Mesendoderm (in vitro differentiated cells): Measurements from ENCODE around the gene FAM9A.

Experiments used
- DNase-seq: peaks from one replicate; pipeline ENCODE4 v3.0.0; 2013
- H2AK5ac ChIP-seq: 2 replicates; pipeline ENCODE4 v1.6.1; 2013; ENCODE audit warnings: low read length, inconsistent platforms
- H2BK120ac ChIP-seq: 2 replicates; pipeline ENCODE4 v1.6.1; 2013; ENCODE audit warnings: low read depth, mild to moderate bottlenecking, low read length, moderate library complexity, mixed read lengths
- H2BK15ac ChIP-seq: replicated peaks from 2 replicates; pipeline ENCODE4 v1.6.1; 2013; ENCODE audit warnings: low read depth, mild to moderate bottlenecking, moderate library complexity
- H2BK5ac ChIP-seq: 2 replicates; pipeline ENCODE4 v1.6.1; 2013; ENCODE audit warnings: low read length, inconsistent platforms
- H3K18ac ChIP-seq: 2 replicates; pipeline ENCODE4 v1.6.1; 2013; ENCODE audit warnings: mild to moderate bottlenecking, low read length, mixed read lengths
- H3K23ac ChIP-seq: one replicate; pipeline ENCODE4 v1.6.1; 2013; ENCODE audit warnings: low read length
- H3K27ac ChIP-seq: 2 replicates; pipeline ENCODE4 v1.5.1; 2013; ENCODE audit warnings: low read depth, mild to moderate bottlenecking, inconsistent platforms, low read length, moderate library complexity
- H3K27me3 ChIP-seq: 2 replicates; pipeline ENCODE4 v1.6.1; 2013; ENCODE audit warnings: low read length, control low read depth, mild to moderate bottlenecking, inconsistent platforms; ENCODE audit not compliant: insufficient read depth, poor library complexity
- H3K36me3 ChIP-seq: 2 replicates; pipeline ENCODE4 v1.6.1; 2013; ENCODE audit warnings: low read length, inconsistent platforms; ENCODE audit not compliant: control insufficient read depth, insufficient read depth
- H3K4ac ChIP-seq: one replicate; pipeline ENCODE4 v1.6.1; 2013; ENCODE audit warnings: low read depth, mild to moderate bottlenecking, low read length, moderate library complexity
- H3K4me1 ChIP-seq: 2 replicates; pipeline ENCODE4 v1.6.1; 2013; ENCODE audit warnings: low read depth, low read length, inconsistent platforms; ENCODE audit not compliant: control insufficient read depth
- H3K4me2 ChIP-seq: 2 replicates; pipeline ENCODE4 v1.6.1; 2013; ENCODE audit warnings: low read length
- H3K4me3 ChIP-seq: 2 replicates; pipeline ENCODE4 v1.5.1; 2013; ENCODE audit warnings: mild to moderate bottlenecking, low read length
- H3K56ac ChIP-seq: one replicate; pipeline ENCODE4 v1.6.1; 2013; ENCODE audit warnings: low read length
- H3K79me1 ChIP-seq: 2 replicates; pipeline ENCODE4 v1.6.1; 2013; ENCODE audit warnings: low read length, inconsistent platforms
- H3K79me2 ChIP-seq: 2 replicates; pipeline ENCODE4 v1.6.1; 2013; ENCODE audit warnings: mild to moderate bottlenecking, low read length; ENCODE audit not compliant: control insufficient read depth, insufficient read depth
- H3K9ac ChIP-seq: 2 replicates; pipeline ENCODE4 v1.6.1; 2013; ENCODE audit warnings: low read length, inconsistent platforms
- H4K5ac ChIP-seq: one replicate; pipeline ENCODE4 v1.6.1; 2013; ENCODE audit warnings: low read length
- H4K8ac ChIP-seq: one replicate; pipeline ENCODE4 v1.6.1; 2013; ENCODE audit warnings: low read depth, mild to moderate bottlenecking, control low read depth, low read length, moderate library complexity
- WGBS: extraction: QIAGEN DNeasy Blood & Tissue Kit; methylation state at CpG from one replicate; pipeline ENCODE4 v1.1.7; 2013; ENCODE audit warnings: low lambda C conversion rate, missing lambda C conversion rate; ENCODE audit not compliant: insufficient coverage; ENCODE audit errors: extremely low coverage; 5-methylcytosine and 5-hydroxymethylcytosine counted together

FAM9A gene

DNA sequence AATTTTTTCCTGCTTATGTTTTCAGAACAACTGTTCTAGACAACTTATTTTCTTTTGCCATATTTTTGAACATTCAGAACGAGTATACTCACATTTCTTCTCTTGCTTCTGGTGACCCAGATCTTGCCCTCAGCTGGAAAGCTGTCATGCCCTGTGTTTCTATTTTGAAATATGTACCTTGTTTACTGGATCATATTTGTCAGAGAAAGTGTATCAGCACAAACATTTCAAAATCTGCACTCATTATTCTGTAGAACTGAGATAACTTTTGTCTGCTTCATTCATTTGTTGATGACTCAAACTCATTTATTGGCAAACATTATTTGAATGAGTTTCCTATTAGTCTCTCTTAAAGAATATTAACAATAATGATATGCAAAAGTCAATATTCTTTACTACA lies 46.2 kb upstream of the FAM9A start:
- Histone ChIP-seq H3K79me1 (no peaks in the 10 kb centered on the region), H3K36me3 (no peaks in the 10 kb centered on the region), H3K27me3 (no peaks in the 10 kb centered on the region), H3K18ac (no peak overlapping the region), H3K4ac (no peak overlapping the region), H3K79me2 (no peaks in the 10 kb centered on the region), H3K9ac (no peak overlapping the region), H3K4me3 (no peak overlapping the region), H4K8ac (no peak overlapping the region), H2AK5ac (no peak overlapping the region), H4K5ac (no peak overlapping the region), H2BK5ac (no peak overlapping the region), H2BK120ac (no peak overlapping the region), H3K23ac (no peak overlapping the region), H3K4me2 (no peak overlapping the region), H3K56ac (no peak overlapping the region), H3K4me1 (no peaks in the 10 kb centered on the region), H2BK15ac (no peak overlapping the region), H3K27ac (no peak overlapping the region)
- DNase-seq = no peak
- no CpG with 5 or more reads among the region's 1 CpG for WGBS

DNA sequence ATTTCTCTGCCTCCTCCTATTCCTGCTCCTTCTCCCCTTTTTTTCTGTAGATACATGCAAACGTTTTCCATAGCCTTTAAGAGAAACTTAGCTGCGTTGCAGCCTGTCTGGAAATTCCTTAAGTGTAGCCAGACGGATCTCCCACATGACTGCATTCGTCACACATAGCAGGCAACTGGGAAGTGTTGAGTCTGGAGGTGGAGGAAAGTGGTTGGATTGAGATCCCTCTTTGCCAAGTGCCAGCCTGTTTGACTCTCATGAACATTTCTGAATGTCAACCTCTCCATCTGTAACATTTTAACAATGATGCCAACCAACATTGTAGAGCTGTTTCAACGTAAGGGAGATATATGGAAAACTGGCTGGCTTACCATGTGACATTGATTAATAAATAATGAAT lies 45.1 kb upstream of the FAM9A start:
- Histone ChIP-seq H3K4me3 (no peak overlapping the region), H3K79me1 (no peaks in the 10 kb centered on the region), H3K4me1 (no peaks in the 10 kb centered on the region), H3K56ac (no peak overlapping the region), H4K8ac (no peak overlapping the region), H3K23ac (no peak overlapping the region), H3K4me2 (no peak overlapping the region), H3K36me3 (no peaks in the 10 kb centered on the region), H2BK5ac (no peak overlapping the region), H3K4ac (no peak overlapping the region), H3K79me2 (no peaks in the 10 kb centered on the region), H2BK120ac (no peak overlapping the region), H2AK5ac (no peak overlapping the region), H4K5ac (no peak overlapping the region), H3K27ac (no peak overlapping the region), H3K18ac (no peak overlapping the region), H3K9ac (no peak overlapping the region), H2BK15ac (no peak overlapping the region), H3K27me3 (no peaks in the 10 kb centered on the region)
- no CpG with 5 or more reads among the region's 5 CpGs for WGBS
- no peak for DNase-seq

DNA sequence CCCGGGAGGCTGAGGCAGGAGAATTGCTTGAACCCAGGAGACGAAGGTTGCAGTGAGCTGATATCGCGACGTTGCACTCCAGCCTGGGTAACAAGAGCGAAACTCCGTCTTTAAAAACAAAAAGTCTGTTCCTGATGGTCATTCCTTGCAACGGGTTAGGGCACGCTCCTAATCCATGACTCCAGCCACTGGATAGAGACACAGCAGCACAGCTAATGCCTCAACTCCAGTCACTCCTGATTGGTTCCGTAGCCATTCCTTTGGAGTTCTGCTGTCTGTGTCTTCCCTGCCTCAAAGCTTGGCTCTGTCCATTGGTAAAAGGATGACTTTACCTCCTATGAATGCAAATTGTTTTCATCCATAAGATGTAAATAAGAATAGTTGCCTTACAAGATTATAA lies 44.3 kb upstream of the FAM9A start:
- no peak overlapping the region for H3K23ac ChIP-seq
- no peak overlapping the region for H3K4me2 ChIP-seq
- H3K4me1 ChIP-seq = no peaks in the 10 kb centered on the region
- no peaks in the 10 kb centered on the region for H3K79me2 ChIP-seq
- no peak overlapping the region for H3K18ac ChIP-seq
- H2BK15ac ChIP-seq = no peak overlapping the region
- no peak overlapping the region for H2BK120ac ChIP-seq
- no peak overlapping the region for H3K4ac ChIP-seq
- H3K4me3 ChIP-seq = no peak overlapping the region
- H3K27me3 ChIP-seq = no peaks in the 10 kb centered on the region
- H4K8ac ChIP-seq = no peak overlapping the region
- H3K36me3 ChIP-seq = no peaks in the 10 kb centered on the region
- no peak overlapping the region for H3K27ac ChIP-seq
- H3K9ac ChIP-seq = no peak overlapping the region
- DNase-seq = no peak
- H2BK5ac ChIP-seq = no peak overlapping the region
- H4K5ac ChIP-seq = no peak overlapping the region
- no peak overlapping the region for H3K56ac ChIP-seq
- no peaks in the 10 kb centered on the region for H3K79me1 ChIP-seq
- WGBS = no CpG with 5 or more reads among the region's 10 CpGs
- no peak overlapping the region for H2AK5ac ChIP-seq

DNA sequence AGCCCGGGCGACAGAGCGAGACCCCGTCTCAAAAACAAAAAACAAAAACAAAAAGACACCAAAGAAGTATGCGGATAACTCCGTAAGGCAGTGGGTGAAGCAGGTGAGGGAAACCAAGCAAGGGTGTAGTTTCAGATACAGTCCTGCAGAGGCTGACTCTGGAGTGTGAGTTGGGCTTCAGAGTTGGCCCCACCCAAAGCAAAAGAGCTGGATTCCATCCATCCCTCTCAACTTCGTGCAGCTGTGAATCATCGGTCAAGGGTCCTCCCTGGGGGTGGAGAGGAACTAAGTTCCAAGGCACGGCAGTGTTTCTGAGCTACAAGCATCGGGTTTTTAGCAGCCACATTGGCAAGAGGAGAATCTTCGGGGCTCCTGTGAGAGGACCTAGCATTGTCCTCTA lies 43.9 kb upstream of the FAM9A start:
- Histone ChIP-seq H3K27ac (no peak overlapping the region), H2BK5ac (no peak overlapping the region), H3K4ac (no peak overlapping the region), H2AK5ac (no peak overlapping the region), H3K56ac (no peak overlapping the region), H3K18ac (no peak overlapping the region), H3K79me1 (no peaks in the 10 kb centered on the region), H3K23ac (no peak overlapping the region), H3K9ac (no peak overlapping the region), H3K79me2 (no peaks in the 10 kb centered on the region), H4K8ac (no peak overlapping the region), H4K5ac (no peak overlapping the region), H3K36me3 (no peaks in the 10 kb centered on the region), H3K4me2 (no peak overlapping the region), H3K4me1 (no peaks in the 10 kb centered on the region), H2BK15ac (no peak overlapping the region), H3K4me3 (no peak overlapping the region), H2BK120ac (no peak overlapping the region), H3K27me3 (no peaks in the 10 kb centered on the region)
- peak; percentile 46 for DNase-seq
- WGBS = no CpG with 5 or more reads among the region's 11 CpGs

DNA sequence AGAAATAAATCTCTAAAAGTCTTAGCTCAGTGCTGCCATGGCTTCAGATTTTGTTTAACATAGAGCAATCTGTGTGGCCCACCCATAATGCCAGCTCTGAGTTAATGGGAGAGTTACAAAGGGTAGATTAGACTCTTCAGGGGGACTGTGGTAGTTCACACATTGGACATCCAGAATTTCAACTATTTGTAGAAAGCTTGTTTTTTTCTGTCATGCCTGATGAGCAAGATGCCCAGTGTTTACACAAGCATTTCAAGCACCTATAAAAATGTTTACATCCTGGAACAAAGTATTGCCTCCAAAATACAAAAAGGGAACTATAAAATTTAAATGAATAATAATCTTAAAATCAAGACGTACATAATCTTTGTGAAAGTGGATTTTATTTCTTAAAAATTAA lies 43.0 kb upstream of the FAM9A start:
- no peak overlapping the region for H3K4ac ChIP-seq
- no peak overlapping the region for H2BK5ac ChIP-seq
- no peaks in the 10 kb centered on the region for H3K79me2 ChIP-seq
- no peak overlapping the region for H2BK120ac ChIP-seq
- H2BK15ac ChIP-seq = no peak overlapping the region
- H3K27ac ChIP-seq = no peak overlapping the region
- no peaks in the 10 kb centered on the region for H3K27me3 ChIP-seq
- H3K56ac ChIP-seq = no peak overlapping the region
- no peaks in the 10 kb centered on the region for H3K4me1 ChIP-seq
- no peak overlapping the region for H3K18ac ChIP-seq
- H4K8ac ChIP-seq = no peak overlapping the region
- no peak overlapping the region for H3K9ac ChIP-seq
- H3K4me2 ChIP-seq = no peak overlapping the region
- H3K23ac ChIP-seq = no peak overlapping the region
- H3K36me3 ChIP-seq = no peaks in the 10 kb centered on the region
- H4K5ac ChIP-seq = no peak overlapping the region
- no CpG with 5 or more reads among the region's 1 CpG for WGBS
- DNase-seq = no peak
- H3K4me3 ChIP-seq = no peak overlapping the region
- no peaks in the 10 kb centered on the region for H3K79me1 ChIP-seq
- H2AK5ac ChIP-seq = no peak overlapping the region

DNA sequence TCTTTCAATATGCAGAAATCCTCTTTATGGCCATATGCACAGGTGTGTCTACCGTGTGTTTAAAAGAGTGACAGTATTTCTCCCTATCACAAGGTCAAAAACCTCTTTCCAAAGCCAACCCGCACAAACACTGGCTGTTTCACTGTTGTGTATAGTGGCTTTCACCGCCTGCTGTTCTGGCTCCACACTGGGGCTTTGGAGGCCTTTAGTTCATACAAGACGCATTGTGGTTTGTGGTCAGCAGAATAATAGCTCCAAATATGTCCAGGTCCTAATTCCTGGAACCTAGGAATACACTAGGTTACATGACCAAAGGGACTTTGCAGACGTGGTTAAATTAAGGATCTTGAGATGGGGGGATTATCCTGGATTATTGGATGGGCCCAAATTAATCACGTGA lies 40.7 kb upstream of the FAM9A start:
- no peaks in the 10 kb centered on the region for H3K36me3 ChIP-seq
- H3K9ac ChIP-seq = no peak overlapping the region
- no peak overlapping the region for H2BK15ac ChIP-seq
- H3K18ac ChIP-seq = no peak overlapping the region
- H3K27me3 ChIP-seq = no peaks in the 10 kb centered on the region
- H3K27ac ChIP-seq = no peak overlapping the region
- no peak overlapping the region for H4K8ac ChIP-seq
- H2AK5ac ChIP-seq = no peak overlapping the region
- H3K79me2 ChIP-seq = no peaks in the 10 kb centered on the region
- no peak overlapping the region for H2BK5ac ChIP-seq
- no peak overlapping the region for H3K23ac ChIP-seq
- no peak overlapping the region for H2BK120ac ChIP-seq
- no peak overlapping the region for H3K4me3 ChIP-seq
- DNase-seq = no peak
- H3K56ac ChIP-seq = no peak overlapping the region
- no peak overlapping the region for H3K4me2 ChIP-seq
- H3K4ac ChIP-seq = no peak overlapping the region
- no peaks in the 10 kb centered on the region for H3K79me1 ChIP-seq
- H4K5ac ChIP-seq = no peak overlapping the region
- WGBS = no CpG with 5 or more reads among the region's 6 CpGs
- no peaks in the 10 kb centered on the region for H3K4me1 ChIP-seq
